ENCODE results near the gene KAZN. TPM values are rescaled to one million over a fixed set of nuclear protein-coding genes. Genes with fewer than 3 reads are reported as not detected.

Gene KAZN
- total and polyA plus RNA-seq, 3 donors from 2014 or later: 12.1 to 14.6 (median 13.8) TPM

GRCh38 chr1:14697353-14697752 is 98.9 kb downstream of the KAZN start:
- Histone ChIP-seq H3K4me1 (peaks cover 5% of the 10 kb centered on the region), H3K27ac (peak overlapping the region in 1 of 2 donors; percentile 19), H3K36me3 (ENCODE audit: low read depth, missing control alignments) (no peaks in the 10 kb centered on the region), H3K27me3 (no peaks in the 10 kb centered on the region), H3K9me3 (no peaks in the 10 kb centered on the region), H3K4me3 (no peak overlapping the region)
- 41 to 42% methylated on average over 4 of the region's 4 CpGs for WGBS, 2 donors
- intact Hi-C loops (cut with DNase I; ENCODE audit: low total_unique reads): no loop called here
- no peak for TF ChIP-seq POLR2A (IDR thresholded peaks at IDR 0.05)
- no peak for TF ChIP-seq CTCF (IDR thresholded peaks at IDR 0.05)
- no peak for DNase-seq

- 93 to 95% methylated on average over 10 to 11 of the region's 11 CpGs for WGBS, 2 donors
- DNase-seq: no peak
- intact Hi-C loops (cut with DNase I; ENCODE audit: low total_unique reads): no loop called here
These were observed 99.8 kb downstream of the KAZN start for GRCh38 chr1:14698314-14698713.

GRCh38 chr1:14699620-14700019 is 101.1 kb downstream of the KAZN start:
- intact Hi-C loops (cut with DNase I; ENCODE audit: low total_unique reads): no loop called here
- TF ChIP-seq CTCF (IDR thresholded peaks at IDR 0.05): no peak
- no peak for TF ChIP-seq POLR2A (IDR thresholded peaks at IDR 0.05)
- Histone ChIP-seq H3K4me3 (no peak overlapping the region), H3K4me1 (peaks cover 5% of the 10 kb centered on the region), H3K9me3 (no peaks in the 10 kb centered on the region), H3K27me3 (no peaks in the 10 kb centered on the region), H3K36me3 (ENCODE audit: low read depth, missing control alignments) (no peaks in the 10 kb centered on the region), H3K27ac (no peak overlapping the region)
- DNase-seq: no peak
- WGBS, 2 donors: 89 to 92% methylated on average over 8 of the region's 8 CpGs

More at GRCh38 chr1:14698314-14698713, 99.8 kb downstream of the KAZN start:
- TF ChIP-seq POLR2A (IDR thresholded peaks at IDR 0.05): no peak
- no peak for TF ChIP-seq CTCF (IDR thresholded peaks at IDR 0.05)
- H3K27ac ChIP-seq: no peak overlapping the region
- H3K4me1 ChIP-seq: peaks cover 5% of the 10 kb centered on the region
- H3K4me3 ChIP-seq: no peak overlapping the region
- H3K9me3 ChIP-seq: no peaks in the 10 kb centered on the region
- H3K36me3 ChIP-seq (ENCODE audit: low read depth, missing control alignments): no peaks in the 10 kb centered on the region
- no peaks in the 10 kb centered on the region for H3K27me3 ChIP-seq

- H3K4me1 ChIP-seq: no peaks in the 10 kb centered on the region
- no peaks in the 10 kb centered on the region for H3K36me3 ChIP-seq (ENCODE audit: low read depth, missing control alignments)
- no peaks in the 10 kb centered on the region for H3K27me3 ChIP-seq
- TF ChIP-seq POLR2A (IDR thresholded peaks at IDR 0.05): no peak
- no peak for TF ChIP-seq CTCF (IDR thresholded peaks at IDR 0.05)
- WGBS, 2 donors: 95 to 100% methylated on average over 1 of the region's 1 CpG
- intact Hi-C loops (cut with DNase I; ENCODE audit: low total_unique reads): no loop called here
- no peak overlapping the region for H3K4me3 ChIP-seq
- no peak overlapping the region for H3K27ac ChIP-seq
- no peaks in the 10 kb centered on the region for H3K9me3 ChIP-seq
- DNase-seq: no peak
These were observed 106.4 kb downstream of the KAZN start for GRCh38 chr1:14704846-14705245.

- intact Hi-C loops (cut with DNase I; ENCODE audit: low total_unique reads): no loop called here
- Histone ChIP-seq H3K27ac (no peak overlapping the region), H3K36me3 (ENCODE audit: low read depth, missing control alignments) (no peaks in the 10 kb centered on the region), H3K4me1 (no peaks in the 10 kb centered on the region), H3K9me3 (no peaks in the 10 kb centered on the region), H3K27me3 (no peaks in the 10 kb centered on the region), H3K4me3 (no peak overlapping the region)
- 93% methylated on average over 5 of the region's 5 CpGs for WGBS, 2 donors
- TF ChIP-seq POLR2A (IDR thresholded peaks at IDR 0.05) (no peak), CTCF (IDR thresholded peaks at IDR 0.05) (no peak)
- no peak for DNase-seq
These were observed 107.3 kb downstream of the KAZN start for GRCh38 chr1:14705824-14706223.

Measured in testis (tissue), 3 donors.